Body of pancreas (tissue), 4 donors: Measurements from ENCODE around the gene DCAF10.

Experiments used
- POLR2A ChIP-seq, 3 donors: fragments of 450-650 bp; IDR thresholded peaks; one replicate each; pipeline ENCODE4 v1.6.1; 2016; ENCODE audit warnings: antibody characterized with exemption in 3 of 3, mild to moderate bottlenecking in 2 of 3
- TF ChIP-seq, protein P1 (sequence below), 7 experiments: fragments of 450-650 bp in 4 of 7; fragments of 200-600 bp in 3 of 7; sonication (generic) in 3 of 7; IDR thresholded peaks; one replicate each; pipeline ENCODE4 v1.5.1; 2016 to 2019; ENCODE audit warnings: antibody characterized with exemption in 7 of 7

- TF ChIP-seq, protein P1, sequence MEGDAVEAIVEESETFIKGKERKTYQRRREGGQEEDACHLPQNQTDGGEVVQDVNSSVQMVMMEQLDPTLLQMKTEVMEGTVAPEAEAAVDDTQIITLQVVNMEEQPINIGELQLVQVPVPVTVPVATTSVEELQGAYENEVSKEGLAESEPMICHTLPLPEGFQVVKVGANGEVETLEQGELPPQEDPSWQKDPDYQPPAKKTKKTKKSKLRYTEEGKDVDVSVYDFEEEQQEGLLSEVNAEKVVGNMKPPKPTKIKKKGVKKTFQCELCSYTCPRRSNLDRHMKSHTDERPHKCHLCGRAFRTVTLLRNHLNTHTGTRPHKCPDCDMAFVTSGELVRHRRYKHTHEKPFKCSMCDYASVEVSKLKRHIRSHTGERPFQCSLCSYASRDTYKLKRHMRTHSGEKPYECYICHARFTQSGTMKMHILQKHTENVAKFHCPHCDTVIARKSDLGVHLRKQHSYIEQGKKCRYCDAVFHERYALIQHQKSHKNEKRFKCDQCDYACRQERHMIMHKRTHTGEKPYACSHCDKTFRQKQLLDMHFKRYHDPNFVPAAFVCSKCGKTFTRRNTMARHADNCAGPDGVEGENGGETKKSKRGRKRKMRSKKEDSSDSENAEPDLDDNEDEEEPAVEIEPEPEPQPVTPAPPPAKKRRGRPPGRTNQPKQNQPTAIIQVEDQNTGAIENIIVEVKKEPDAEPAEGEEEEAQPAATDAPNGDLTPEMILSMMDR (IDR thresholded peaks at IDR 0.05), result no peak
- TF ChIP-seq POLR2A (IDR thresholded peaks at IDR 0.05), result no peak
These were observed 105.2 kb downstream of the DCAF10 start for GRCh38 chr9:37905776-37906175.
